GM21528 (cell line): Measurements from ENCODE around the gene MYH14.
"Not testable (repeated sequence)": the region's sequence is repeated elsewhere in the genome, so short reads cannot be mapped to it uniquely, and the experiment has no call there.

ENCODE experiments used
- ATAC-seq: cut with Tn5 transposase; IDR thresholded peaks from one replicate; pipeline ENCODE4 v1.9.1; 2021; ENCODE audit warnings: mild to moderate bottlenecking, moderate library complexity; ENCODE audit not compliant: unreplicated experiment, low FRiP score

Gene MYH14

GRCh38 chr19:50222691-50223438 is 19.4 kb downstream of the MYH14 start:
- ATAC-seq: no peak

GRCh38 chr19:50223439-50223716 is 20.0 kb downstream of the MYH14 start:
- no peak for ATAC-seq

GRCh38 chr19:50224986-50225747 is 21.7 kb downstream of the MYH14 start:
- no peak for ATAC-seq

- no peak for ATAC-seq
Measured at GRCh38 chr19:50226536-50226935, 23.1 kb downstream of the MYH14 start.

GRCh38 chr19:50228153-50228552 is 24.7 kb downstream of the MYH14 start:
- not testable (repeated sequence) for ATAC-seq

GRCh38 chr19:50230379-50231351 is 27.2 kb downstream of the MYH14 start:
- no peak for ATAC-seq

- ATAC-seq: not testable (repeated sequence)
Measured at GRCh38 chr19:50231417-50231816, 28.0 kb downstream of the MYH14 start.

GRCh38 chr19:50231821-50232220 is 28.4 kb downstream of the MYH14 start:
- ATAC-seq: no peak

- ATAC-seq: no peak
Measured at GRCh38 chr19:50232600-50232999, 29.2 kb downstream of the MYH14 start.

GRCh38 chr19:50233308-50233910 is 30.0 kb downstream of the MYH14 start:
- no peak for ATAC-seq

GRCh38 chr19:50237493-50237892 is 34.1 kb downstream of the MYH14 start:
- not testable (repeated sequence) for ATAC-seq

GRCh38 chr19:50238043-50238442 is 34.6 kb downstream of the MYH14 start:
- no peak for ATAC-seq

- no peak for ATAC-seq
Measured at GRCh38 chr19:50239921-50240590, 36.6 kb downstream of the MYH14 start.

GRCh38 chr19:50242581-50242980 is 39.2 kb downstream of the MYH14 start:
- no peak for ATAC-seq

- ATAC-seq: no peak
Measured at GRCh38 chr19:50244695-50245094, 41.3 kb downstream of the MYH14 start.

- ATAC-seq: no peak
Measured at GRCh38 chr19:50248413-50248812, 45.0 kb downstream of the MYH14 start.

GRCh38 chr19:50248826-50249225 is 45.4 kb downstream of the MYH14 start:
- ATAC-seq: no peak

GRCh38 chr19:50249636-50250035 is 46.2 kb downstream of the MYH14 start:
- no peak for ATAC-seq

- no peak for ATAC-seq
Measured at GRCh38 chr19:50250450-50251136, 47.2 kb downstream of the MYH14 start.
